HepG2 (cell line): ENCODE measurements around the gene LGI4.

Source experiments
- BRCA1 ChIP-seq: sonication (generic); formaldehyde crosslinking; IDR thresholded peaks from 2 replicates; pipeline ENCODE4 v1.4.0; 2020; ENCODE audit warnings: missing genetic modification reagents
- HNRNPLL ChIP-seq: fragments of 200-400 bp; formaldehyde crosslinking; IDR thresholded peaks from 2 replicates; pipeline ENCODE4 v1.6.1; 2017; ENCODE audit warnings: mild to moderate bottlenecking, low read depth, low read length; ENCODE audit not compliant: poor library complexity, severe bottlenecking
- ZNF160 ChIP-seq: sonication (generic); formaldehyde crosslinking; IDR thresholded peaks from 2 replicates; pipeline ENCODE4 v1.8.0; 2022; ENCODE audit warnings: mild to moderate bottlenecking, inconsistent platforms, missing genetic modification reagents
- TF ChIP-seq, protein P1 (sequence below): IDR thresholded peaks from 2 replicates; pipeline ENCODE4 v1.6.1; 2016; ENCODE audit warnings: missing genetic modification reagents, missing compliant biosample characterization

DNA sequence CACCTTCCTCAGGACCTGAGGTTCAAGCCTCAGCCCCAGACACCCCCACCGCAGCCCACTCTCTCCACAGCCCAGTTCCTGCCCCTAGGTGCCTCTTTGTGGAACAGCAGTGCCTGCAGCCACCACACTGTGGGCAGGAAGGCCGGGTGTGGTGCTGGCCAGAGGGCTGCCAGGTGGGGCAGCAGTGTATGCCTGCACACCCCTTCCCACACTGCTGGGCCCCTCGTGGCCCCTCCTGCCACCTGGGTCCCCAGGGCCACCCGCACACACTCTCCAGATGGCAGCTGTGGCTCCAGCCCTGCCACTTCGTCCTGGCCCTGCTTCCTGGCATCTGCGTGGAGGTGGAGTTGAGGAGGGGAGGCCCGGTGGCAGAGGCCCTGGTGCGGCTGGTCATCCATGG lies 58.2 kb downstream of the LGI4 start:
- no peak for TF ChIP-seq HNRNPLL
- no peak for TF ChIP-seq BRCA1
- TF ChIP-seq, protein P1, sequence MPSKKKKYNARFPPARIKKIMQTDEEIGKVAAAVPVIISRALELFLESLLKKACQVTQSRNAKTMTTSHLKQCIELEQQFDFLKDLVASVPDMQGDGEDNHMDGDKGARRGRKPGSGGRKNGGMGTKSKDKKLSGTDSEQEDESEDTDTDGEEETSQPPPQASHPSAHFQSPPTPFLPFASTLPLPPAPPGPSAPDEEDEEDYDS = no peak
- TF ChIP-seq ZNF160 (CRISPR knock-in tag) = no peak
